H1 (cell line): Measurements from ENCODE around the gene CSTF2T.

Source experiments
- CTCF ChIP-seq, 3 experiments: IDR thresholded peaks; 1 replicate in 2 of 3; 2 replicates in 1 of 3; pipeline versions ENCODE4 v1.5.1 to v1.6.1; 2011; ENCODE audit warnings: low read length in 3 of 3, mild to moderate bottlenecking in 3 of 3, inconsistent platforms in 2 of 3, low read depth in 1 of 3, moderate library complexity in 1 of 3; ENCODE audit not compliant: insufficient read depth in 1 of 3; ENCODE audit errors: control extremely low read depth in 1 of 3
- HDAC2 ChIP-seq, 2 experiments: fragments of 300-600 bp in 1 of 2; sonication (generic) in 1 of 2; IDR thresholded peaks; 2 replicates each; pipeline ENCODE4 v1.6.1; 2011 to 2012; ENCODE audit warnings: low read depth in 2 of 2, low read length in 2 of 2, mild to moderate bottlenecking in 2 of 2, moderate library complexity in 2 of 2, borderline replicate concordance in 1 of 2, inconsistent platforms in 1 of 2

GRCh38 chr10:51709324-51709972 lies 10.1 kb upstream of the CSTF2T start:
- no peak for TF ChIP-seq CTCF (IDR thresholded peaks at IDR 0.05; ENCODE audit: control extremely low read depth in 1 of 3, insufficient read depth in 1 of 3, low read depth in 1 of 3, low read length in 3 of 3)
- TF ChIP-seq HDAC2 (IDR thresholded peaks at IDR 0.05; ENCODE audit: borderline replicate concordance in 1 of 2, low read depth in 2 of 2, low read length in 2 of 2), result no peak
